HG03342 (cell line): ENCODE results near the gene ANKRD7.
"Not testable (repeated sequence)": the region's sequence is repeated elsewhere in the genome, so short reads cannot be mapped to it uniquely, and the experiment has no call there.

ENCODE experiments used
- ATAC-seq: cut with Tn5 transposase; IDR thresholded peaks from one replicate; pipeline ENCODE4 v1.9.1; 2021; ENCODE audit warnings: mild to moderate bottlenecking, moderate library complexity; ENCODE audit not compliant: unreplicated experiment

ANKRD7 gene

DNA sequence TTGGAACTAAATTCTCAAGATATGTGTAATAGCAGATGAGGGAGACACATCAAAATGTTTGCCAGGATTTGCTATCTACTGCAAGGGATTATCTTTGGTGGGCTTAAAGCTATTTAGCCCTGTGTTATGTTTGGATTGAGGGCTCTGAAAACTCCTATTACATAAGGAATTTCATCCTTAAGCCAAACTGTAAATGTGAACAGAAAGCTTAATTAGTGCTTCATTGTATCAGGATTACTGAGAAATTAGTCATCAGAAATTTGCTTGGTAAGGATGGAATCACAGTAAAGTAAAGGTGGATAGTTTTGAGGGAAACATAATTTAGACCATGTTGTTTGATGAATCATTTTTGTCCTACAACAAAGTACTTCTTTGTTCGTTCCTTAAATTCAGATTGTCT lies 8.3 kb downstream of the ANKRD7 start:
- no peak for ATAC-seq

DNA sequence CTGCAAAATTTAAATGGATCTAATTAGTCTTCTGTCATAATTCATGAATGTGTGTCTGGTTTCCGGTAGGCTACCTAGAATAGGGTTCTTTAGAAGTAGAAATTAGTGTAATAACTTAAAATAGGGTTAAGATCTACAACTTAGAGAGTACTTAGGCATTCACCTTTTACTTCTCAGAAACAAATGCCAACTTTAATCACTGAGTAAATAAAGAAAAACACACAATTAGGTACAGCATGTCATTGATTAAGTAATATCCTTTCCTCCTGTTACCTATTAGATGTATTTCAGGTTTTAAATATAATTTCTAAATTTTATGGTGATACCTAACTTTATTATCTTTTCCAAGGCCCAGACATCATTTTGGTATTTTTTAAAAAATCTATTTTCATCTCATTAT lies 9.3 kb downstream of the ANKRD7 start:
- no peak for ATAC-seq

DNA sequence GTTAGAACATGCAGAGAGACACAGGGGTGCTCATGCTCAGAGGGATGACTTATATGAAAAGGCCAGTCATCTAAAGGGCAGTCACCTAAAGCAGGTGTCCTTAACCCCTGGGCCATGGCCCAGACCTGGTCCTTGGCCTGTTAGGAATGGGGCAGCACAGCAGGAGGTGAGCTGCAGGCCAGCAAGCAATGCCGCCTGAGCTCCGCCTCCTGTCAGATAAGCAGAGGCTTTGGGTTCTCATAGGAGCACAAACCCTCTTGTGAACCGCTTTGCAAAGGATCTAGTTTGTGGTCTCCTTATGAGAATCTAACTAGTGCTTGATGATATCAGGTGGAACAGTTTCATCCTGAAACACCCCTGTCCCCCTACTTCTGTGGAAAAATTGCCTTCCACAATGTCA lies 14.5 kb downstream of the ANKRD7 start:
- ATAC-seq: no peak

DNA sequence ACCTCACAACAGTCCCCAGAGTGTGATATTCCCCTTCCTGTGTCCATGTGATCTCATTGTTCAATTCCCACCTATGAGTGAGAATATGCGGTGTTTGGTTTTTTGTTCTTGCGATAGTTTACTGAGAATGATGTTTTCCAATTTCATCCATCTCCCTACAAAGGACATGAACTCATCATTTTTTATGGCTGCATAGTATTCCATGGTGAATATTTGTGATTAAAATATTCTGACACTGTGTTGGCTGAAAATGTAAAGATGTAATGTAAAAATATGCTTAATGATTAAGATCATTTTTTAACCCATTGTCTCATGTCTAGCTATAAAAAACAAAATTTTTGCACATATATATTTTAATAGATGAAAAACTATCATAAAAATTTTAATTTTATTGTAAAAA lies 15.8 kb downstream of the ANKRD7 start:
- not testable (repeated sequence) for ATAC-seq

DNA sequence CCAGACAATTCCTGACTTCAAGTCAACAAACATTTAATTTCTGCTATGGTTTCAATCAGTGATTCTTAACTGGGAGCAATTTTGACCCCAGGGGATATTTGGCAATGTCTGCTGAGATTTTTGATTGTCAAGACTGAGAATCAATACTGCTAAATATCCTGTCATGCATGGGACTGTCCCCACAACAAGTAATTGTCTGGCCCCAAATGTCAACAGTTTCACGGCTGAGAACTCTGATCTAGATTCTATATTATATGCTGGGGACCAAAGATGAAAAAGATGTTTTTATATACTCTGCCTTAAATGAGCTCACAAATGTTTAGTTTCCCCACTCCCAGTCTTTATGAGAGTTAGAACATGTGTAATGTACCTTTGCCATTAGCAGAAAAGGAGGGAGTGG lies 19.2 kb downstream of the ANKRD7 start:
- ATAC-seq: no peak

DNA sequence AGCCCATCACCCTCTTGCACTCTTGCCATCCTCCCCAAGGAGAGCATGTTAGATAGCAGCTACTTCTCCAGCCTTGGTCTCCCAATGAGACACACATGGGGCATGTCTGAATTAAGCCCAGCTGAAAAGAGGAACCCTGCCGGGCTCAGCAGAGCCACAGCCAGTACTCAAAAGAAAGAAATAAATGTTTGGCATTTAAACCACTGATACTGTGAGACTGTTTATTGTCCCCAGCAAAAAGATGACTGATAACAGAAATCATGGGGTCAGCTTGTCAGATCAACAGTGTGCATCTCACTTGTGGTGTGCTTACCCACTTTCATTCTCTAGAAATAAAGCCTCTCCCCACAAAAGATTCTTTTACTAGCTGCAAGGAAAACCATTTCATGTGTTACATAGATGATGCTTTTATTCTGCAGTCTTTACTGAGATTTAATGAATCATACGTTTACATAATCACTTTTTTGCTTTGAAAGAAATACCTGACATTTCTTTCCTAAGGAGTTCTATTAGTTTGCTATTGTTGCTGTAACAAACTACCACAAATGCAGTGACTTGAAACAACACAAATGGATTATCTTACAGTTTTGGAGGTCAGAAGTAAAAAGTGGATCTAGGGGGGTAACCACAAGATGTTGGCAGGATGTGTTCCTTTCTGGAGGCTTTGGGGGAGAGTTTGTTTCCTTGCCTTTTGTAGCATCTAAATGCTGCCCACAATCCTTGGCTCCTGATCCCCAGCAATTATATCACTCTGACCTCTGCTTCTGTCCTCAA lies 20.9 kb downstream of the ANKRD7 start:
- peak; percentile 74 for ATAC-seq

DNA sequence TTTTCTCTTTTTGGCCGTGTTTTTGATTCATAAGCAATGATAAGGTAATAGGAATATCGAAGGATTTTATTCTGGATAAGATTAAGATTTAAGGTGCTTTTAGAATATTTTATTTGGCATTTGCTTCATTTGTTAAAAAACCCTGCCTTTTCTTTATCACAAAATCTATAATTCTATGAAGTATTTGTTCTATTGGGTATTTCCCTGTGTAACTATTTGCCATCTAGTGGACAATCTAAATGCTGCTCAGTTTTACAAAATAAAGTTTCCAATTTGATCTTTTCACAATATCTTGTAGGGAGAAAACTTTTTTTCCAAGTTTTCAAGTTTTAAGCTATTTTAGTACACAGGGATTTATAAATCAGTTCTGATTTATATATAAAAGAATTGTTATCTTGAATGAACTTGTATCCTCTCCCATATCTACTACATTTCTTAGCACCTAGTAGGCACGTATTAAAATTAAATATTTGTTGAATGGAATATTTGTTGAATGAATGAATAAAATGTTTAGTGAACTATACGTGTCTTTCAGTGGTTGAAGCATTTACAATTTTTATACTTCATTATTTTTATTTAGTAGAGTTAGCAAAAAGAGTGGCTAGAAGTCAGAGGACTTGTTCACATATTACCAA lies 26.5 kb downstream of the ANKRD7 start:
- ATAC-seq: no peak

DNA sequence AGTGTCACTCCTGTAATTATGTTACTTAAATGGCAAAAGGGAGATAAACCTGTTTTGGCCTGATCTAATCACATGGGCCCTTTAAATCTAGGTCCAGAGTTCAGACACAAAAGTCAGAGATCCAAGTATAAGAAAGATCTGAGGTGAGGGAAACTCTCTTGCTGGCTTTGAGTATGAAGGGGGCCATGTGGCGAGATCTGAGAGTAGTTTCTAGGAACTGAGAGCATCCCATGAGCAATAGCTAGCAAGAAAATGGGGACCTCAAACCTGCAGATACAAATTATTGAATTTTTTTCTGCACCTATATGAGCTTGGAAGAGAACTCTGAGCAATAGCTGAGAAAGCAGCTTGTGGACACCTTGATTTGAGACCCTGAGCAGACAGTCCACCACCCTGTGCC lies 27.6 kb downstream of the ANKRD7 start:
- ATAC-seq: no peak

DNA sequence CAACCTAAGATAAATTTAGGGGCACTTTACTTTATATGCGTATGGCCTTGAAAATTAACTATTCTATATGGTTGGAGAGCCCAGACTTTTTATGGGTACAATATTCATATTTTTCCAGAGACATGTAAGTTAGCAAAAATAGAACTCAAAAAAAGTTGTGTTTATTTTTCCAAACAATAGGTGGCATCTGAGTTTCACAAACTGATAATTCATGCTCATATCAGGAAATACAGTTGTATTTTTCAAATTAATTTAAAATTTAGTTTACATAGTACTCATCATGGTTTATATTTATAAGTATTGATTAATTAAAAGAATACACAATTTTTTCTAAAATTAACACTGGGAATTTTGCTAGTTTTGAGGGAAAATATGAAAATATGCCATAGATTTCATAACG lies 34.6 kb downstream of the ANKRD7 start:
- ATAC-seq: no peak

DNA sequence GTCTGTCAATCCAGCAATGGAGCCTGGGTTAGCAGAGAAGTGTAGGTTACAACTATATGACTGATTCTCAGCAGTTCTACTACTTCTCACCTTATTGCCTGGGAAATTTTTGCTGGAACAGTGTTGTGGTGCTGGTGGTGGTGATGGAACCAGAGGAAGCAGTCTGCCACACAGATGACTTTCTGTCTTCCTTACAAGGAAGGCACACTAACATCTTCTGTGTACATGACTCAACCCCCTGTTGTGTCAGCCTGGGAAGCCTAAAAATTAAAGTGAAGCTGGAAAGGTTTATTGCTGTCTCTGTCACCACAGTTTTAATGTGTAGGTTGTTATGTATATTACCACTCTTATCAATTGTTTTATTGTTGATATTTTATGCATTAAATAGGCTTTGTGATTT lies 40.3 kb downstream of the ANKRD7 start:
- no peak for ATAC-seq

DNA sequence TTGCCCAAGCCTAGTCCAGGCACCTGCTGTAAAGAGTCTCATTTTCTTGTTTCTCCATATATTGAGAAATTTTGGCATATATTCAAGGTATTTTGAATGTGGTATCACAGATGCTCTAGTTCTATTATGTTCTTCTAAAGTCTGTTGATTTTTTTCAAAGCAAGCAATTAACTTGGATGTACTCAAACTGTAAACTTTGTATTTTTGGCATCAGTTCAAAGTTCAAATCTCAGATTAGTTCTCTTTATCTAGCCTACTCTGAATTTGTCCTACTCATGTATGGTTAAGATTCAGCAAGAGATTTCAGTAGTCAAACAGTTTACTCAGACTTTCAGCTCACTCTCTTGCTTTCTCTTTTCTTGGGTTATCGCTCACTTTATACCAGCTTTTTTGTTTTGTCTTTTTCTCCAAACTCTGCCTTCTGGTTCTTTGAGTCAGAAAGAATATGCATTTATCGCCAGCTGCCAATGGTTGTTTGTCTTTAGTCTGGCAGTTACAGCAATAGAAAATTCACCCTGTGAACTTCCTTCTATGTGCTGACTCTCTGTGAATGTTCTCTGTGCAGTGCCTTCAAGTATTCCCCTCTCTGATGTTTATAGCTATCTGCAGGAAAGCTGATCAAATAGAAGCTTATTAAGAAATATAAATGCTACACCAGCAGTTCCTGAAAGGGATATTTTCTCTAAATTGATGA lies 56.0 kb downstream of the ANKRD7 start:
- no peak for ATAC-seq

DNA sequence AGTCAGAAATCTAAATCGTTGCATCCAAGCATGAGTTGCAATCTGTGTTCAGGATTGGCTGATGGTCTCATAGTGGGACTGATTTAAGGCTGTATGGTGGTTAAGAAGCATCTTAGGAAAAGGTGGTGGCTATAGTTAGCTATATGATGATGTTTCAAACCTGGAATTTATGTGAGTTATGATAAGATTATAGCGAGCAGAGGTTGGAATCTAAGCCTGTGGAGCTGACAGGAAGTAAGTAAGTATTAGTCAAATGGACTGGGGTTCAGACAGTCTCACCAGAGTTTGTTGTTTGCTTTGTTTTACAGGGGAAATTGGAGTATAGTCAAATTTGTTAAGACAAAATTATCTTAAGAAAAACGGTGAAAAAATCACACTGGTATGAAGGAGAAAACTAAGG lies 56.7 kb downstream of the ANKRD7 start:
- no peak for ATAC-seq

DNA sequence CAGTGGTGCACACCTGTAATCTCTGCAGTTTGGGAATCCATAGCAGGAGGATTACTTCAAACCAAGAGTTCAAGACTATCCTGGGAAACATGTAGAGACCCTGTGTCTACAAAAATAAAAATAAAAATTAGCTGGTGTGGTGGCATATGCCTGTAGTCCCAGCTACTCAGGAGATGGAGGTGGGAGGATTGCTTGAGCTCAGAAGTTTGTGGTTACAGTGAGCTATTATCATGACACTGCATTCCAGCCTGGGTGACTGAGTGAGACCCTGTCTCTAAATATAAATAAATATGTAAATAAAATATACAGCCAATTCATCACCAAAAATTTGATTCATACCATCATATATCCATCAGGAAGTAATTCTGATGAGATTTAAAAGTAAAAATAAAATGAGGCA lies 60.9 kb downstream of the ANKRD7 start:
- ATAC-seq: no peak

DNA sequence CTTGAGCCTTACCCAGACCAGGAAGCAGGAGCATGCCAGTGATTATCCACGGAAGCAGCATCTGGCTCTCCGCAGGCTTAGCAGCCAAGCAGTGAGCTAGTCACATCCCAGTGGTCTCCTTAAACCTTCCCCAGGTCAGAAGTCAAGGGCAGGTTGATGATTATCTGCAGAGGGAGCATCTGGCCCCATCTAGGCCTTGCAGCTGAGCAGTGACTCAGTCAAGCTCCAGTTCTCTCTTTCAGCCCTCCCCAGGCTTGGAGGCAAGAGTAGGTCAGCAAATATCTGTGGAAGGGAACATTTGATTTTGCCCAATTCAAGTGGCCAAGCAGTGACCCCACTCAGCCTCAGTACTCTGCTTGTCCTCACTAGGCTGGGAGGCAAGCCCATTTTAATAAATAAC lies 61.6 kb downstream of the ANKRD7 start:
- ATAC-seq: no peak

DNA sequence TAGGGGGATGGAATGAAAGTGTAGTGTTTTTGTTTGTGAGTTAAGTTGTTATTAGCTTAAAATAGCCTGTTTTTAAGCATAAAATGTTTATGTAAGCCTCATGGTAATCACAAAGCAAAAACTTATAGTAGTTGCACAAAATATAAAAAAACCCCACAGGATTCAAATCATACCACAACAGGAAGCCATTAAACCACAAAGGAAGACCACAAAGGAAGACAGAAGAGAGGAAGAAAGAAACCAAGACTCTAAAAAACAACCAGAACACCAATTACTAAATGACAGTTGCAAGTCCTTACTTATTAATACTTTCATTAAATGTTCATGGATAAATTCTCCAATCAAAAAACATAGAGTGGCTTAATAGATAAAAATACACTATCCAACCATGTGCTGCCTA lies 63.6 kb downstream of the ANKRD7 start:
- peak; percentile 68 for ATAC-seq

DNA sequence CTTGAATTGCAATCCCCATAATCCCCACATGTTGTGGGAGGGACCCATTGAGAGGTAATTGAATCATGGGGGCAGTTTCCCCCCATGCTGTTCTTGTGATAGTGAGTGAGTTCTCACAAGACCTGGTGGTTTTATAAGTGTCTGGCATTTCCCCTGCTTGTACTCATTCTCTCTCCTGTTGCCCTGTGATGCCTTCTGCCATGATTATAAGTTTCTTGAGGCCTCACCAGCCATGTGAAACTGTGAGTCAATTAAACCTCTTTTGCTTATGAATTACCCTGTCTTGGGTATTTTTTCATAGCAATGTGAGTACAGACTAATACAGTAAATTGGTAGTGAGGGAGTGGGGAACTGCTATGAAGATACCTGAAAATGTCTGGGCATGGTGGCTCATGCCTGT lies 65.0 kb downstream of the ANKRD7 start:
- no peak for ATAC-seq
